GM23338 (cell line): ENCODE results near the gene MS4A18.
A peak's percentile ranks its signal among the peaks of the same experiment; 100 is the strongest.

ENCODE experiments used
- EZH2 ChIP-seq: fragments of 200-600 bp; sonication (generic); IDR thresholded peaks from one replicate; pipeline ENCODE4 v1.8.0; 2017; ENCODE audit warnings: antibody characterized with exemption, mild to moderate bottlenecking, low read depth; ENCODE audit not compliant: unreplicated experiment
- TF ChIP-seq, protein P1 (sequence below): IDR thresholded peaks from one replicate; pipeline ENCODE4 v1.6.1; 2018; ENCODE audit warnings: antibody characterized with exemption; ENCODE audit not compliant: unreplicated experiment
- TF ChIP-seq, protein P2 (sequence below), 2 experiments: fragments of 200-600 bp in 1 of 2; sonication (generic) in 1 of 2; conservative IDR thresholded peaks; 2 replicates each; pipeline versions ENCODE4 v1.5.1 to v1.6.1; 2016 to 2017; ENCODE audit warnings: antibody characterized with exemption in 2 of 2, low read depth in 2 of 2, mild to moderate bottlenecking in 2 of 2, moderate library complexity in 1 of 2
- TF ChIP-seq, protein P3 (sequence below): IDR thresholded peaks from 2 replicates; pipeline ENCODE4 v1.6.1; 2016; ENCODE audit warnings: antibody characterized with exemption

DNA sequence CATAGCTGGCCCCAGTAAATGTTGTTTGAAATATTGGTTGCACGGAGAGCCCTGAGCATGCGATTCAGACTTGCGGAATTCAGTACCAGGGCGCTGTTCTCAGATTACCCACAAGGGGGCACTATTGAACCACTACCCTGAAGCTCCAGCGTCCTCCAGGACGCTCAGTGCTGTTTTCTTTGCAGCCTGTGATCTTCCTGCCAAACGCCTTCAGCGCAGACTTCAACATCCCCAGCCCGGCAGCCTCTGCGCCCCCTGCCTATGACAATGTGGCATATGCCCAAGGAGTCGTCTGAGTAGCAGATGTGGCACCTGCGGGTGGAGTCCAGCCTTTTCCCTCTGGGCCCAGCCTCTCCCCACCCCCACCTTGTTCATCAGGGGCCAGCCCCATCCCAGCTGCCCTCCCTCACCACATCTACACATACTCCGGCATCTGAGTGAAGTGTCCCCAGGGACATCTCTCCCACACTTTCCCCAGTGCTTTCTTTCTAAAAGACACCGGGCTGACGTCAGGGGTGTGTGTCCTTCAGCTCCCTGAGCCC is 51.0 kb downstream of the MS4A18 start:
- TF ChIP-seq, protein P1, sequence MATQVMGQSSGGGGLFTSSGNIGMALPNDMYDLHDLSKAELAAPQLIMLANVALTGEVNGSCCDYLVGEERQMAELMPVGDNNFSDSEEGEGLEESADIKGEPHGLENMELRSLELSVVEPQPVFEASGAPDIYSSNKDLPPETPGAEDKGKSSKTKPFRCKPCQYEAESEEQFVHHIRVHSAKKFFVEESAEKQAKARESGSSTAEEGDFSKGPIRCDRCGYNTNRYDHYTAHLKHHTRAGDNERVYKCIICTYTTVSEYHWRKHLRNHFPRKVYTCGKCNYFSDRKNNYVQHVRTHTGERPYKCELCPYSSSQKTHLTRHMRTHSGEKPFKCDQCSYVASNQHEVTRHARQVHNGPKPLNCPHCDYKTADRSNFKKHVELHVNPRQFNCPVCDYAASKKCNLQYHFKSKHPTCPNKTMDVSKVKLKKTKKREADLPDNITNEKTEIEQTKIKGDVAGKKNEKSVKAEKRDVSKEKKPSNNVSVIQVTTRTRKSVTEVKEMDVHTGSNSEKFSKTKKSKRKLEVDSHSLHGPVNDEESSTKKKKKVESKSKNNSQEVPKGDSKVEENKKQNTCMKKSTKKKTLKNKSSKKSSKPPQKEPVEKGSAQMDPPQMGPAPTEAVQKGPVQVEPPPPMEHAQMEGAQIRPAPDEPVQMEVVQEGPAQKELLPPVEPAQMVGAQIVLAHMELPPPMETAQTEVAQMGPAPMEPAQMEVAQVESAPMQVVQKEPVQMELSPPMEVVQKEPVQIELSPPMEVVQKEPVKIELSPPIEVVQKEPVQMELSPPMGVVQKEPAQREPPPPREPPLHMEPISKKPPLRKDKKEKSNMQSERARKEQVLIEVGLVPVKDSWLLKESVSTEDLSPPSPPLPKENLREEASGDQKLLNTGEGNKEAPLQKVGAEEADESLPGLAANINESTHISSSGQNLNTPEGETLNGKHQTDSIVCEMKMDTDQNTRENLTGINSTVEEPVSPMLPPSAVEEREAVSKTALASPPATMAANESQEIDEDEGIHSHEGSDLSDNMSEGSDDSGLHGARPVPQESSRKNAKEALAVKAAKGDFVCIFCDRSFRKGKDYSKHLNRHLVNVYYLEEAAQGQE, result no peak
- no peak for TF ChIP-seq EZH2
- TF ChIP-seq, protein P2, sequence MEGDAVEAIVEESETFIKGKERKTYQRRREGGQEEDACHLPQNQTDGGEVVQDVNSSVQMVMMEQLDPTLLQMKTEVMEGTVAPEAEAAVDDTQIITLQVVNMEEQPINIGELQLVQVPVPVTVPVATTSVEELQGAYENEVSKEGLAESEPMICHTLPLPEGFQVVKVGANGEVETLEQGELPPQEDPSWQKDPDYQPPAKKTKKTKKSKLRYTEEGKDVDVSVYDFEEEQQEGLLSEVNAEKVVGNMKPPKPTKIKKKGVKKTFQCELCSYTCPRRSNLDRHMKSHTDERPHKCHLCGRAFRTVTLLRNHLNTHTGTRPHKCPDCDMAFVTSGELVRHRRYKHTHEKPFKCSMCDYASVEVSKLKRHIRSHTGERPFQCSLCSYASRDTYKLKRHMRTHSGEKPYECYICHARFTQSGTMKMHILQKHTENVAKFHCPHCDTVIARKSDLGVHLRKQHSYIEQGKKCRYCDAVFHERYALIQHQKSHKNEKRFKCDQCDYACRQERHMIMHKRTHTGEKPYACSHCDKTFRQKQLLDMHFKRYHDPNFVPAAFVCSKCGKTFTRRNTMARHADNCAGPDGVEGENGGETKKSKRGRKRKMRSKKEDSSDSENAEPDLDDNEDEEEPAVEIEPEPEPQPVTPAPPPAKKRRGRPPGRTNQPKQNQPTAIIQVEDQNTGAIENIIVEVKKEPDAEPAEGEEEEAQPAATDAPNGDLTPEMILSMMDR (conservative IDR thresholded peaks at IDR 0.05; ENCODE audit: low read depth in 2 of 2), result peak; percentile 84 to 86
- TF ChIP-seq, protein P3, sequence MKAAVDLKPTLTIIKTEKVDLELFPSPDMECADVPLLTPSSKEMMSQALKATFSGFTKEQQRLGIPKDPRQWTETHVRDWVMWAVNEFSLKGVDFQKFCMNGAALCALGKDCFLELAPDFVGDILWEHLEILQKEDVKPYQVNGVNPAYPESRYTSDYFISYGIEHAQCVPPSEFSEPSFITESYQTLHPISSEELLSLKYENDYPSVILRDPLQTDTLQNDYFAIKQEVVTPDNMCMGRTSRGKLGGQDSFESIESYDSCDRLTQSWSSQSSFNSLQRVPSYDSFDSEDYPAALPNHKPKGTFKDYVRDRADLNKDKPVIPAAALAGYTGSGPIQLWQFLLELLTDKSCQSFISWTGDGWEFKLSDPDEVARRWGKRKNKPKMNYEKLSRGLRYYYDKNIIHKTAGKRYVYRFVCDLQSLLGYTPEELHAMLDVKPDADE, result no peak
